DMS53 treated with DMSO at 0.1 percent for 48 hours (cell line): ENCODE measurements around the gene ASAP2.
"Not testable (repeated sequence)": the region's sequence is repeated elsewhere in the genome, so short reads cannot be mapped to it uniquely, and the experiment has no call there.

Experiments
- DNase-seq: peaks from one replicate; lab custom pipeline; 2025; ENCODE audit not compliant: unreplicated experiment; lab: John Stamatoyannopoulos, UW

Gene ASAP2

GRCh38 chr2:9397201-9397600 is 190.6 kb downstream of the ASAP2 start:
- DNase-seq, result no peak

DNA sequence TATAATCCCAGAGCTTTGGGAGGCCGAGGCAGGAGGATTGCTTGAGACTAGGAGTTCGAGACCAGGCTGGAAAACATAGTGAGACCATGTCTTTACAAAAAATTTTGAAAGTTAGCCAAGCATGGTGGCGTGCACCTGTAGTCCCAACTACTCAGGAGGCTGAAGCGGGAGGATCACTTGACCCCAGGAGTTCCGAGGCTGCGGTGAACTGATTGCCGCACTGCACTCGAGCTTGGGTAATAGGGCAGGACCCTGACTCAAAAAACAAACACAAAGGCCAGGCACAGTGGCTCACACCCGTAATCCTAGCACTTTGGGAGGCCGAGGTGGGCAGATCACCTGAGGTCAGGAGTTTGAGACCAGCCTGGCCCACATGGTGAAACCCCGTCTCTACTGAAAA is 191.6 kb downstream of the ASAP2 start:
- DNase-seq, result not testable (repeated sequence)

- DNase-seq, result no peak
Observed at GRCh38 chr2:9398881-9399780, 192.5 kb downstream of the ASAP2 start.

DNA sequence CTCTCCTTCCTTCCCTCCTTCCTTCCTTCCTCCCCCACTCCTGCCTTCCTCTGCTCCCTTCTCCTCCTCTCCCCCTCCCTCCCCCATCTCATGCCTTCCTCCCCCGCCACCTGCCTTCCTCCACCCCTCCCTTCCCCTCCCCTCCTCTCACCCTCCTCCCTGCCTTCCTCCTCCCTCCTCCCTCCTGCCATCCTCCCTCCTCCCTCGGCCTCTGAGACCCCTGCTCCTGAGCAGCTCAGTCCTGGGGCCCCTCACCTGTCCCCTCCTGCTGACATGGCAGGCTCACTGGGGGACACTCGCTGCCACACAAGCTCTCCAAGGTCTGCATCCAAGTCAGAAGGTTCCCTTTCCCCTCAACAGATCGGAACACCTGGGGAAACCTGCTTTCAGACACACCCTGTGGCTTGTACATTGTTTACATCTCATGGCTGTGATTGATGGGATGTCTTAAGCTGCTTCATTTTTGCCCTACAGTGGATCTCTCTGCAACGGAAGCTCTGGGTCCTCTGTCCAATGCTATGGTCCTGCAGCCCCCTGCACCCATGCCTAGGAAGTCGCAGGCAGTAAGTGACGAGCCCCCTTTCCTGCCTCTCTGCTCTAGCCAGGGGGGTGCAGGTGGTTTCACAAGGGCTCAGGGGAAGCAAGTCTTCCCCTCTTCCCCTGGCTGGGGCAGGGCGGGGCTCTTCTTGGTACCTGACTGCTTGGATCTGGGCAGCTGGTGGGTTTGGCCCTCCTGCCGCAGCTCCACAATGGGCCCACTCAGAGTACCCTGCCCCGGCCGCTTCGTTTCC is 193.9 kb downstream of the ASAP2 start:
- DNase-seq, result no peak

- DNase-seq, result no peak
Observed at GRCh38 chr2:9401059-9401547, 194.5 kb downstream of the ASAP2 start.

GRCh38 chr2:9401646-9402371 is 195.2 kb downstream of the ASAP2 start:
- DNase-seq, result no peak

- DNase-seq, result no peak
Observed at GRCh38 chr2:9403924-9404323, 197.3 kb downstream of the ASAP2 start.

GRCh38 chr2:9404451-9404850 is 197.8 kb downstream of the ASAP2 start:
- no peak for DNase-seq

- no peak for DNase-seq
Observed at GRCh38 chr2:9405636-9406035, 199.0 kb downstream of the ASAP2 start.

GRCh38 chr2:9406529-9407362 is 200.1 kb downstream of the ASAP2 start:
- DNase-seq, result no peak

DNA sequence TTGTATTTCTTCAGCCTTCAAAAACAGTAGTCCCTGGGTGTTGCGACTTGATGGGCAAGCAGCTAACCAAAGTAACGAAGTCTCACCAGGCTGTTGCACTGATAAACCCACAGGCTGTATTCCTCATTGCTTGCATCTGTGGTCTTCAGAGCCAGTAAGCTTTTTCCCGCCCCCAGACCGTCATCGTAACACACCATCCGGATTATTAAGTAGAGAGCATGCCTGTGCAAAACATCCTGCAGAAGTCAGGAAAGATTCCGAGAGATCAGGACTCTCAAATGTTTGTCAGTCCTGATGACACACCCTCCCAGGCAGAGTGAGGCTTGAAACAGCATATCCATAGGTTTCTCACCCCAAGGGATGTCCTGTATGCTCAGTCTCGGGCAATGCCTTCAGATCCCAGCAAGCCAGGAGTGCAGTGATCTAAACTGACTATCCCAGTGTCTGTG is 200.8 kb downstream of the ASAP2 start:
- DNase-seq, result no peak

DNA sequence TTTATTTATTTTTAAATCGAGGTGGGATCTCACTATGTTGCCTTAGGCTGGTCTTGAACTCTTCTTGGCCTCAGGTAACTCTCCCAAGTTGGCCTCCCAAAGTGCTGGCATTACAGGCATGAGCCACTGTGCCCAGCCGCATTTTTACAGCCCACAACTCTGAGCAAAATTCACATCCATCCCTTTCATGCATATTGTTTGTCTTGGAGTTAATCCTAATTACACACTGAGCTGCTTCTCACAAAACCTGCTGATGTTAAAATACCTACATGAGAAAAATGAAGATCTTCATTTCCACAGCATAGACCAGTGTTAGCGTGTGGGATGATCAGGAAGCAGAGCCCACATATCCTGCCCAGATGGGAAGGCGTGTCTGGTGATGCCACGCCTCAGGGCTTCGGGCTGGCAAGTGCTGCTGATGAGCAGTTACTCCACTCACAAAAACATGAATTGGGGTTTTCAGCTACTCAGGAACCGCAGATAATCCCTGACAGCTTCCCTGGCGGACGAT is 202.1 kb downstream of the ASAP2 start:
- no peak for DNase-seq

DNA sequence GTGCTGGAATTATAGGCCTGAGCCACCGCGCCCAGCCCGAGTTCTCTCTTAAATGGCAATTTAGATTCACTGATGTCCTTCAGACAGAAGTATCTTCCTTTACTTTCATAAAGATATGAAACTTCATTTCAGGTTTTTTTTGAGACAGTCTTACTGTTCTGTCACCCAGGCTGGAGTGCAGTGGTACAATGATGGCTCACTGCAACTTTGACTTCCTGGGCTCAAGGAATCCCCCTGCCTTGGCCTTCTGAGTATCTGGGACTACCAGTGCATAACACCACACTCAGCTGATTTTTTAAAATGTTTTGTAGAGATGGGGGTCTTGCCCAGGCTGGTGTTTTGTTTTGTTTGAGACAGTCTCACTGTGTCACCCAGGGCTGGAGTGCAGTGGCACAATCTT is 203.5 kb downstream of the ASAP2 start:
- DNase-seq, result no peak

DNA sequence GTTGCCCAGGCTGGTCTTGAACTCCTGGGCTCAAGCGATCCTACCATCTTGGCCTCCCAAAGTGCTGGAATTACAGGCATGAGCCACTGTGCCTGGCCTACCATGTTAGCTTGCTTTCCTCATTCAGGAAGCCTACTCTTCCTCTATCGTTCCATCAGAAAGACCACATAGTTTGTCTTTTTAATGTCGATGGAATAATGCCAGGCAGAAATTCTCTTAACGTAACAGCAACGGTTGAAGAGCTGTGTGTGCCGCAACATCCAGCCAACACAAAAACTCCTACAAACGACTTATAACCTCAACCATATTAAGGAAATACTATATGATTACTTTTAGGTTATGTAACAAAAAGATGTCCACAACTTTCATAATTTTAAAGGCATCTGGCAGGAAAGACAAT is 206.2 kb downstream of the ASAP2 start:
- DNase-seq, result no peak

DNA sequence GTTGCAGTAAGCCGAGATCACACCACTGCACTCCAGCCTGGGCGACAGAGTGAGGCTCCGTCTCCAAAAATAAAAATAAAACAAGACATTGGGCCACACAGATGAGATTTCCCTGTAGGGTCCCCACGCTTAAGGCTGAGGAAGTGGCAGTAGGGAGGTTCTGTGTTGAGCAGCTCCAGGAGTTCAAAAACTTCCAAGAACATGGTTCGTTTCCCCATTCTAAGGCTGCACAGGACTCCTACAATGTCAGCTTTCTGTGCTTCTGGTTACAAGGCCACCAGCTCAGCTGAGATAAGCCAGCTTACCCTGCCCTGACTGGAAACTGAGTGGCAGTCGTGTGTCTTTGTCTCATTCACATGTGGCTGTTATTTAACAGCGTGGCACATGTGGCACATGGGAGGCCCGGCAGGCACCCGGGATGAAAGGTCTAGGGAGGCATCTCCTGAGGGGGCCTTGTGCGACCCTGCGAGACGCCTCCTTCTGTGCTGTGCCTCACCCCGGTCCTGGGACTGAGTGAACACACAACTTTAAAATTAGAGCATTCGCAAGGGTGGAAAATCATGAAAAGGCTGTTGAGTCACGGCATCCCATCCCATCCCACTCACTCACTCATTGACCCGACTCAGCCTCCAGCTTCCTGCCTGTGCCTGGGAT is 209.0 kb downstream of the ASAP2 start:
- DNase-seq, result no peak

- no peak for DNase-seq
Observed at GRCh38 chr2:9416267-9416961, 209.8 kb downstream of the ASAP2 start.

- no peak for DNase-seq
Observed at GRCh38 chr2:9416962-9417316, 210.3 kb downstream of the ASAP2 start.

GRCh38 chr2:9417725-9418124 is 211.1 kb downstream of the ASAP2 start:
- DNase-seq, result no peak

DNA sequence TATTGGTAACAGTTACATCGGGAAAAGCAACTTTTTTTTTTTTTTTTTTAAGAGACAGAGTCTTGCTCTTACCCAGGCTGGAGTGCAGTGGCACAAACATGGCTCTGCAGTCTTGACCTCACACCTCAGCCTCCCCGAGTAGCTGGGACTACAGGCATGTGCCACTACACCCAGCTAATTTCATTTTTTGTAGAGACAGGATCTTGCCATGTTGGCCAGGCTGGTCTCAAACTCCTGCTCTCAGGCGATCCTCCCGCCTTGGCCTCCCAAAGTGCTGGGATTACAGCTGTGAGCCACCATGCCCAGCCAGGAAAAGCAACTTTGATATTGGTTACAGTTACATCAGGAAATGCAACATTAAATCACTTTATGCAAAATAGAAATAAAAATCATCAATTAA is 212.1 kb downstream of the ASAP2 start:
- DNase-seq, result no peak
